HTR-8/SVneo (cell line): ENCODE measurements around the gene GTSE1.

Experiments used
- DNase-seq: peaks from one replicate; pipeline ENCODE4 v3.0.0; 2011; ENCODE audit warnings: low spot score, mixed read lengths; ENCODE audit not compliant: insufficient read length
- FAIRE-seq: peaks from 2 replicates; lab custom pipeline; 2011; peaks lifted over from hg19 to GRCh38; lab: Jason Lieb, UNC

GTSE1 gene

GRCh38 chr22:46322711-46323110 lies 26.0 kb downstream of the GTSE1 start:
- no peak for FAIRE-seq

GRCh38 chr22:46323162-46323561 lies 26.5 kb downstream of the GTSE1 start:
- no peak for FAIRE-seq
- no peak for DNase-seq

More at GRCh38 chr22:46322711-46323110, 26.0 kb downstream of the GTSE1 start:
- no peak for DNase-seq

GRCh38 chr22:46326066-46326680 lies 29.5 kb downstream of the GTSE1 start:
- FAIRE-seq (no peak), DNase-seq (no peak)

- DNase-seq: no peak
- no peak for FAIRE-seq
Observed at GRCh38 chr22:46327691-46328465, 31.2 kb downstream of the GTSE1 start.

GRCh38 chr22:46328797-46329196 lies 32.1 kb downstream of the GTSE1 start:
- FAIRE-seq: no peak

GRCh38 chr22:46329616-46330015 lies 32.9 kb downstream of the GTSE1 start:
- no peak for DNase-seq
- FAIRE-seq: no peak

More at GRCh38 chr22:46328797-46329196, 32.1 kb downstream of the GTSE1 start:
- no peak for DNase-seq

GRCh38 chr22:46330426-46330825 lies 33.8 kb downstream of the GTSE1 start:
- FAIRE-seq (no peak), DNase-seq (no peak)

GRCh38 chr22:46331496-46331895 lies 34.8 kb downstream of the GTSE1 start:
- no peak for FAIRE-seq
- DNase-seq: no peak

- DNase-seq (peak; percentile 92), FAIRE-seq (peak; percentile 88)
Observed at GRCh38 chr22:46335201-46336118, 38.8 kb downstream of the GTSE1 start, which contains the start of gene TRMU. Gene TRMU, plus strand, starts transcription at chr22:46335714. Its CDS starts 51 bp downstream, at chr22:46335765.

- FAIRE-seq (no peak), DNase-seq (no peak)
Observed at GRCh38 chr22:46336119-46337078, 39.7 kb downstream of the GTSE1 start.

- DNase-seq (no peak), FAIRE-seq (no peak)
Observed at GRCh38 chr22:46337870-46338269, 41.2 kb downstream of the GTSE1 start.

- DNase-seq: no peak
- FAIRE-seq: no peak
Observed at GRCh38 chr22:46338636-46339035, 42.0 kb downstream of the GTSE1 start.

GRCh38 chr22:46339956-46340355 lies 43.3 kb downstream of the GTSE1 start:
- DNase-seq: no peak
- FAIRE-seq: no peak

- no peak for FAIRE-seq
Observed at GRCh38 chr22:46340676-46341075, 44.0 kb downstream of the GTSE1 start.

GRCh38 chr22:46346680-46347405 lies 50.2 kb downstream of the GTSE1 start:
- DNase-seq: no peak

More at GRCh38 chr22:46340676-46341075, 44.0 kb downstream of the GTSE1 start:
- no peak for DNase-seq

GRCh38 chr22:46347646-46348045 lies 51.0 kb downstream of the GTSE1 start:
- FAIRE-seq: no peak
- no peak for DNase-seq

More at GRCh38 chr22:46346680-46347405, 50.2 kb downstream of the GTSE1 start:
- FAIRE-seq: no peak

- DNase-seq (no peak), FAIRE-seq (no peak)
Observed at GRCh38 chr22:46348099-46348695, 51.5 kb downstream of the GTSE1 start.

GRCh38 chr22:46349238-46349637 lies 52.6 kb downstream of the GTSE1 start:
- no peak for FAIRE-seq

More at GRCh38 chr22:46349238-46349637, 52.6 kb downstream of the GTSE1 start:
- no peak for DNase-seq
